HG03097 (cell line): ENCODE data around the gene AGAP2.

Experiments
- ATAC-seq: cut with Tn5 transposase; IDR thresholded peaks from one replicate; pipeline ENCODE4 v1.9.1; 2021; ENCODE audit not compliant: unreplicated experiment, low FRiP score

Gene AGAP2

GRCh38 chr12:57754411-57755193, 16.1 kb upstream of the AGAP2 start, which contains the start of gene MARCHF9:
Gene MARCHF9 (plus strand): TSS chr12:57755103. CDS start chr12:57755529, 426 bp downstream.
- peak; percentile 23 for ATAC-seq

DNA sequence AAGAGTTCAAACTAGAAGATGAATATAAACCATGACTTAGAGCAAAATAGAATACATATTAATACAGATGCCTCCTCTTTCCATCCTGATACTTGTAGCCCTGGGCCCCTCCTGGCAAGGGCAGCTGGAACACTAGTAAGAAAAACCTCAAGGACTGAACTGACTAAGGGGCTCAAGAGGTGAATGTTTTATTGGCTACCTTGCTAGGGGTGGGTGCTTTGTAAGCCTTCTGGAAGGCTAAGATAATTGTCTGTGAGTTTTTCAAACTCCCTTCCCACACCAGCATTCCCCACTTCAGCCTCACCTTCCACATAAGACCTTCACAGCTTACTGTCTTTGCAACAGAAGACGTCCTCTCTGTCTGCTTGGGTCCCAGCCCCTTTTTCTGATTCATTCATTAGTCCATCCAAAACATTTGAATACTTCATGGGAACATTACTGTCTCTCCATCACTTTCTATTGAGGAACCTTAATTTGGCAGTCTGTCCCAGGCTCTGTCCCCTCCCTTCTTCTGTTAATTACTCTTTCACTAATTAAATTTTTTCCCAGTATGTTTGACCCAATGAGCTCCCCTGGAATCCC, 15.3 kb upstream of the AGAP2 start:
- no peak for ATAC-seq

- ATAC-seq: no peak
These were observed 14.1 kb upstream of the AGAP2 start for GRCh38 chr12:57752668-57753000.

DNA sequence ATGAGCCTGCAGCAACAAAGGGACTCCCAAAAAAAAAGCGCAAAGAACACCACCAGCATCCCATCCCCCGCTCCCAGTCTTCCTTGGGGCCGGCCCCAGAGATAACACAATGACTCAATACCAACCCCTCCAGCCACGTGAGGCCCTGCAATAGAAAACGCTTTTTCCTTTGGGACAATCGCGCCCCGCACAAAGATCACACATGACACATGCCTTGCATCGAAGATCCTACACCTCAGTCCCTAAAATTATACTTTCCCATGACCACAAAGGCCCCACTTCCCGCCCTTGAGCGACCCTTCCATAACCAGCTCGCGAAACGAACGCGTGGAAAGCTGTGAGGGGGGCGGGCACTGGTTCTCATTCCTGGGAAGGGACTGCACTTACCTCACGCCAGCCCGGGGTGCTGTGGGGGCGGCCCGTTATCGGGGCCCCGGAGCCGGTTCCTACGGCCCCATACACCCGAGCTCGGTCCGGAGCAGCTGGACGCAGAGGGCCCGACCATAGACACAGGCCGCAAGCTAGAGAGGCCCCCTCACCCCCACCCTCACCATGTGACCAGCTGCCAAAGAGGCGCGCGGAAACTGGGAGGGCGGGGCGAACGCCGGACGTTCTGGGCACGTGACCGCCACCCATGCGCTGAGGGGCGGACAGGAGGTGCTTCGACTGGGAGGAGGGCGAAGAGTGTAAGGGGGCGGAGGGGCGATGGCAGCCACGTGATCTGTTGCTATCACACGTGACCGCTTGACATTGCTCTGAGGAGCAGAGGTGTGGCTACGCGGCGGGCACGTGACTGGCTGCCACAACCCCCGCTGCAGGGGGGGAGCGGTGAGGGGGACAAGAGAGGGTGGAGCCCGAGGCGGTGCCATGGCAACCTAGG, 13.5 kb upstream of the AGAP2 start, which contains the start of gene CDK4:
Gene CDK4 (minus strand): TSS at position 523 of the 880 bp plus-strand sequence. CDS start 593 bp downstream, outside the sequence.
- ATAC-seq: peak; percentile 71

DNA sequence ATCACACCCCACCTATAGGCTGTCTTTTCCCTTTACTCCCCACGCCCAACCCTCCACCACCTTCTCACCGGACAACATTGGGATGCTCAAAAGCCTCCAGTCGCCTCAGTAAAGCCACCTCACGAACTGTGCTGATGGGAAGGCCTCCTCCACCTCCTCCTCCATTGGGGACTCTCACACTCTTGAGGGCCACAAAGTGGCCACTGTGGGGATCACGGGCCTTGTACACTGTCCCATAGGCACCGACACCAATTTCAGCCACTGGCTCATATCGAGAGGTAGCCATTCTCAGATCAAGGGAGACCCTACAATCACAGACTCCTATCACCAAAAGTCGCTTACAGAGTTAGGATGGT, 12.9 kb upstream of the AGAP2 start:
- no peak for ATAC-seq

- no peak for ATAC-seq
These were observed 12.3 kb upstream of the AGAP2 start for GRCh38 chr12:57750561-57751431.

DNA sequence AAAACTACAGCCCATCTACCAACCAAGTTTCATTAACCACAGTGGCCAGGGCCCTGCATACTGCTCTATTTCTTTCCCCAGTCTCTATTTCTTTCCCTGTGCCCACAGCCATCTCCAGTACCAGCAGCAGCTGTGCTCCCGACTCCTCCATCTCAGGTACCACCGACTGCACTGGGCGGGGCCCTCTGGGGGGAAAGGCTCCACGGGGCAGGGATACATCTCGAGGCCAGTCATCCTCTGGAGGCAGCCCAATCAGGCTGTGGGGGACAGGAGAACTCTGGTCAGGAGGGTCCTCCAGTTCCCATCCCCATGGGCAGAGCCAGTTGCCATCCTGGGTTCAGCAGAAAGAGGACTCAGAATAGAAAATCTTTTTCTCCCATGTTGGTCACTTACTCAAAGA, 10.5 kb upstream of the AGAP2 start:
- ATAC-seq: no peak

DNA sequence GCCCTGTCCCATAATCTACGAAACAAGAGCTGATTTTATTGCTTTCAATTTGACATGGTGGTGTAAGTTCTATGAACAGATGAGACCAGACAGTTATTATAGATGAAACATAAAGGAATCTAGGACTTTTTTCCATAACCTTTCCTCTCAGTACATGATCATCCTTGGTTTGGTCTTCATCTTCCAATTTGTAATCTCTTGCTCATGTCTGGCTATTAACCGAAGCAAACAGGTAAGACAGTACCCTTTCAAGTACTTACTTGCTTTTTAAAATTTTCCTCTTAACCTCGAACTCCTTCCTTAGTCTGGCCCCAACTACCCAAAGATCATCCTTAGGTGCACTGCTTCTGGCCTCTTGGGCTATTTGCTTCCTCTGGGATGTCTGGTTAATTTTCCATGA, 7.5 kb upstream of the AGAP2 start:
- no peak for ATAC-seq

DNA sequence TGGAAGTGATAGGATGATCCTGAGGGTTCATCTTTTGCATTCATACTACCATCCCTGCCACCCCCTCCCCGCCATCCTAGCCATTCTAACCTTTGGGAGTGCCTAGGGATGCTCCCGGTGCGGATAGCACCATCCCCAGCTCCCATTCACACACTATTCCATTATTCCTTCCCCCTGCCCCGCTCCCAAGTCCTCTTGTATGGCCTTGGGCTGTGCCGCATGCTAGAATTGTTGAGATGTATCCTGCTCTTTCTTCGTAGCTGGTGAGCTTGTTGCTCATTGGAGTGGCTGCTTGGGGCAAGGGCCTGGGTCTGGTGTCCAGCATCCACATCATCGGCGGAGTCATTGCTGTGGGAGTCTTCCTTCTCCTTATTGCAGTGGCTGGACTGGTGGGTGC, 6.9 kb upstream of the AGAP2 start:
- no peak for ATAC-seq

DNA sequence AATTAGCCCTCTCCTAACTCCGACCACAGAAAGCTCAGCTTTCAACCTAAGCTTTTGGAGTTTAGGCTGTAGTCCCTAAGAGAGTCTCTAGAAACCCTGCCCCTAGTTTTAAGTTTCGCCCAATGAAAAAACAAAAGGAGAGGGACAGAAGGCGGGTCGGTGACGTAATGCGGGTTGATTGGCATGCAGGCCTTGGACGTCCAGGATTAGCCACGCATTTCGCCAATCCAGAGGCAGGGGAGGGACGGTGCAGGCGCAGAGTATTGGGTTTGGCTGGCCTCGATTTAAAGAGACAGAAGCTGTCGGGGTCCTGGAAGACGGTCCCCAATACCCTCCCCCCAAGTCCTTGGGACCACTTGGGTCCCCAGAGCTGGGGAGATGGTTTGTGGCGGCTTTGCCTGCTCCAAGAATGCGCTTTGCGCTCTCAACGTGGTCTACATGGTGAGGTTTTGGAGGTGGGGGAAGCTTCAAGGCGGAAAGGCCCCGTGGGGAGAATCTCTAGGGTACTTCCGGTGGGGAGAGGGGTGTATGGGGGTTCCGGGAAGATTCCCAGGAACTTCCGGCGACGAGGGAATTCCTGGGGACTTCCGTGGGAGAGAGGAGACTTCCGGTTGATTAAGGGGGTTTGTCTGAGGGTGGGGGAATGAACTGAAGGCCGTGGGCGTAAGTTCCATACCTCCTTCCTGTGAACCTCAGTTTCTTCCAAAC, 6.4 kb upstream of the AGAP2 start, which contains the start of gene TSPAN31:
Gene TSPAN31 (plus strand): TSS at position 263 of the 708 bp plus-strand sequence. CDS start 116 bp downstream, at position 379.
- ATAC-seq: peak; percentile 62

GRCh38 chr12:57744194-57744776, 5.7 kb upstream of the AGAP2 start:
- peak; percentile 19 for ATAC-seq

DNA sequence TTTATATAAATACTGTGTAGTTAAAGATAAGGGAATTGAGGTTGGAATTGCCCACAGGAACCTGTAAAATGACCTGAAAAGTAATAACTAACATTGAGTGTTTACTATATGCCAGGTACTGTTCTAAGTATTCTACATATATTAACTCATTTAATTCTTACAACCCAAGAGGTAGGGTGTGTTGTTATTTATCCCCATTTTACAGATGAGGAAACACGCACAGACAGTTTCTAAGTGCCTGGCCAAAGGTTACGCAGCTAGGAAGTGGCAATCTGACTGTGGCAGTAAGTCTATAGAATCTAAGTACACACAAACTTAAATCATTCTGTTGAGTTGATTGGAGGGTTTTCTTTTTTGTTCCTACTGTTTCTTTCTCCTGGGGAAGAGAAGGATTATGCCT, 5.2 kb upstream of the AGAP2 start:
- ATAC-seq: no peak

DNA sequence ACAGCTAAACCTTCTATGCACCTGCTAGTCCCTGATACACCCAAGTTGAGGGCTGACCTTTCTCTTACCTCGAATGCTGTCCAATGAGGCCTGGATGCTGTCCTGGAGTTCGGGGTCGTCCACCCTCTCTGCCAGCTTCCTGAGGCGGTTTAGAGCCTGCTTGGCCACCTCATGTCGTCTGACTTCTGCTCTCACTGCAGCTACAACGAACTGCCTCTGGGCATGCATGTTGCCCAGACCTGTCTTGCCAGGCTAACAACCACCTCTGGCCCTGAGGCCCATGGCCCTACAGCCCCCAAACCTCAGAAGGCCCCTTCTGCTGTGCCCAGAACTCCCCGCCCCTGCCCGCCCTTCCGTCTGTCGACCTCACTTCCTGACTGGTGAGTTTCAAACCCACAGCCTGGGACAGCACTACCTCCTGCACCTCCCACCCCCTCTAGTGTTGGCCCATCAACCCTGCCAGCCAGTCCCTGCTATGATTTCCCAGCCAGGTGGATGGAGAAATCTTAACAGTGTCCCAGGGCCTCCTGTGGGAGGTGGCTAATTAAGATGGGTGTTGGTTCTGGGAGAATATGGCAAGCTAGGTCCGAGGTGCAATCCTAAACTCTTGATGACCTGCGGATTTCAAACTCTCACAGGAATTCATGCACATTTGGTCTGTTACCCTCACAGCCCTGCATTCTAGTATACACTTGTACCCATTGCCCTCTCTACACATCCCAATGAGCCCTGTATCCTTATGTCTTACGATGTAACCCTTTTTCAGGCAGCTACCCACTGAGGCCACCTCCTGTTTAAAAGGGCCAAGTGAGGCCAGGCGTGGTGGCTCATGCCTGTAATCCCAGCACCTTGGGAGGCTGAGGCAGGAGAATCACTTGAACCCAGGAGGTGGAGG, 3.5 kb upstream of the AGAP2 start:
- ATAC-seq: peak; percentile 51

- ATAC-seq: no peak
These were observed 2.9 kb upstream of the AGAP2 start for GRCh38 chr12:57741413-57741789.

DNA sequence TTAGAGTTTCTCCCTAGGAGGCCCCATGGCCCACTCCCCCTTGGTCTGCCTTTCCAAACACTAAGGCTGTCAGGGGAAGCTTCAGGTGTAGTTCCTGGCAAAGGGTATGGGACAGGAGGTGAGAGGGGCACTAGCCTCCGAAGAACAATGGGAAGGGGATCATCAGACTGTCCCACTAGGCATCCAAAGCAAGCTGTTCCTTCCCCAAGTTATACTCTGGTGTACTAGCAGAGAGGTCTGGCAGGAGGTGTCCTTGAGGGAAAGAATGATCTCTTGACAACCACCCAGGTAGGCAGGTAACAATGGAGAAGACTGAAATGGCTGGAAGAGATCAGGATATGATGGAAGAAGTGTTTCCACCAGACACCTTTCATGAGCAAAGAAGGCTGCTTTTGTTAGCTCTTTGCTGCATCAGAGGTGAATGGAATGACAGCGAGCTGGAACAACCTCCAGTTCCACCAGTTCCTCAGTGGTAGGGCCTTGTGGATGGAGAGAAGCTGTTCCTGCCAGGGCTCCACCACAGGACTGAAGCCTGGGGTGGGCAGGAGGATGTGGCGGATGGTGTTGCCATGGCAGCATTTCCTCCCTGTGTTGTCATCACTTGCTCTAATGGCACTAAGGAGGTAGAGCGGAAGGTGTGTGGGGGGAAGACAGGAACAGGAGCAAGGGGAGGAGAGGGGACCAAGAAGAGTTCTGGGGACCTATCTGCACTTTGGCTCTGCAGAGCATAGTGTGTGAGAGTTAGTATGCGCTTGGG, 2.3 kb upstream of the AGAP2 start:
- peak; percentile 45 for ATAC-seq

- no peak for ATAC-seq
These were observed 1.5 kb upstream of the AGAP2 start for GRCh38 chr12:57739914-57740538.

- ATAC-seq: no peak
These were observed 845 bp upstream of the AGAP2 start for GRCh38 chr12:57739387-57739786.
